Measurements from ENCODE around the gene G0S2. TPM values are rescaled to one million over a fixed set of nuclear protein-coding genes. Genes with fewer than 3 reads are reported as not detected.

The G0S2 gene
- total RNA-seq, 6 experiments from 2014 or later: 1.7 to 2.6 (median 1.9) TPM

DNA sequence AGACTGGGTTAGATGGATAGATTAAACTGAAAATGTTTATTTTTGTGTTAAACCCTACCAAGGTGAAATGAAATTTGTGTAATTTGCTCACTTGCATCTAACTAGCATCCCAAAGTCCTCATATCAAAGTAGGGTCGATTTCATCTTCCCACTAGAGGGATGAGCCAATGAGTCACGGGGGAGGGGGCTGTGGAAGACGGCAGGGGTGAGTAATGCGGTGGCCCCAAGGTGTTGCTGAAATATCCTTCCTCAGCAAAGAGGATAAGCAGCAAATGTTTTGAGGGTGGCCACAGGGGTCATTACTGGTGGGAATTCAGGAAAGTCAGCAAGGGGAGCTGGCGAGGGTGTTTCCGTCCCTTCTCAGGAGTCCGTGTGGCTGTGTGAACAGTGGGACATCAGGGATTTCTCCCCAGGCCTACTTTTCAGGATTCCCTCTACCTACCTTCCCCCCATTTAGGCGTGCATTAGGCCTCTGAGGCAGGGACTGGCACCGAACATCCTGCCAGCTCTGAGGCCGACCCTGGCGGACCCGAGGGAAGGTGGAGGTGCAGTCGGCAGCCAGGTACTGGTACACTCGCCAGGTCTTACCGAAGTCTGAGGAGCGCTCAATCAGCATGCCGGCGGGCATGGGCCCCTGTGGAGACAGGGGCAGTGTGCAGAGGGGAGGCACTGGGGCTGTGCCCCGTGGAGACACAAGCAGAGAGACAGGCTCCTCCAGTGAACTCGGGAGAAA, 41.0 kb upstream of the G0S2 start:
- peaks cover 30% of the 10 kb centered on the region for H3K4me1 Mint-ChIP-seq (ENCODE audit: low read depth)
- no peak for DNase-seq
- H3K36me3 Mint-ChIP-seq (ENCODE audit: low read depth): peaks cover 4% of the 10 kb centered on the region; the same call in 1 of the 2 replicates
- H3K27me3 Mint-ChIP-seq (ENCODE audit: insufficient read depth): peaks cover 5% of the 10 kb centered on the region
- no peaks in the 10 kb centered on the region for H3K9me3 Mint-ChIP-seq
- H3K27ac Mint-ChIP-seq: no peak overlapping the region
- TF ChIP-seq, protein P1, sequence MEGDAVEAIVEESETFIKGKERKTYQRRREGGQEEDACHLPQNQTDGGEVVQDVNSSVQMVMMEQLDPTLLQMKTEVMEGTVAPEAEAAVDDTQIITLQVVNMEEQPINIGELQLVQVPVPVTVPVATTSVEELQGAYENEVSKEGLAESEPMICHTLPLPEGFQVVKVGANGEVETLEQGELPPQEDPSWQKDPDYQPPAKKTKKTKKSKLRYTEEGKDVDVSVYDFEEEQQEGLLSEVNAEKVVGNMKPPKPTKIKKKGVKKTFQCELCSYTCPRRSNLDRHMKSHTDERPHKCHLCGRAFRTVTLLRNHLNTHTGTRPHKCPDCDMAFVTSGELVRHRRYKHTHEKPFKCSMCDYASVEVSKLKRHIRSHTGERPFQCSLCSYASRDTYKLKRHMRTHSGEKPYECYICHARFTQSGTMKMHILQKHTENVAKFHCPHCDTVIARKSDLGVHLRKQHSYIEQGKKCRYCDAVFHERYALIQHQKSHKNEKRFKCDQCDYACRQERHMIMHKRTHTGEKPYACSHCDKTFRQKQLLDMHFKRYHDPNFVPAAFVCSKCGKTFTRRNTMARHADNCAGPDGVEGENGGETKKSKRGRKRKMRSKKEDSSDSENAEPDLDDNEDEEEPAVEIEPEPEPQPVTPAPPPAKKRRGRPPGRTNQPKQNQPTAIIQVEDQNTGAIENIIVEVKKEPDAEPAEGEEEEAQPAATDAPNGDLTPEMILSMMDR (IDR thresholded peaks at IDR 0.05): no peak
- no peak overlapping the region for H3K4me3 Mint-ChIP-seq

GRCh38 chr1:209635850-209636249, 39.4 kb upstream of the G0S2 start:
- no peaks in the 10 kb centered on the region for H3K9me3 Mint-ChIP-seq
- H3K4me1 Mint-ChIP-seq (ENCODE audit: low read depth): peaks cover 30% of the 10 kb centered on the region
- H3K27me3 Mint-ChIP-seq (ENCODE audit: insufficient read depth): peaks cover 5% of the 10 kb centered on the region
- TF ChIP-seq, protein P1 (IDR thresholded peaks at IDR 0.05): no peak
- H3K36me3 Mint-ChIP-seq (ENCODE audit: low read depth): peaks cover 4% of the 10 kb centered on the region; the same call in 1 of the 2 replicates
- H3K4me3 Mint-ChIP-seq: no peak overlapping the region
- DNase-seq: no peak
- no peak overlapping the region for H3K27ac Mint-ChIP-seq

- Mint-ChIP-seq H3K4me1 (ENCODE audit: low read depth) (peaks cover 25% of the 10 kb centered on the region), H3K36me3 (ENCODE audit: low read depth) (no peaks in the 10 kb centered on the region), H3K27me3 (ENCODE audit: insufficient read depth) (peaks cover 7% of the 10 kb centered on the region), H3K4me3 (no peak overlapping the region), H3K9me3 (no peaks in the 10 kb centered on the region), H3K27ac (no peak overlapping the region)
- TF ChIP-seq, protein P1 (IDR thresholded peaks at IDR 0.05): no peak
- no peak for DNase-seq
These were observed 33.4 kb upstream of the G0S2 start for GRCh38 chr1:209641832-209642172.

DNA sequence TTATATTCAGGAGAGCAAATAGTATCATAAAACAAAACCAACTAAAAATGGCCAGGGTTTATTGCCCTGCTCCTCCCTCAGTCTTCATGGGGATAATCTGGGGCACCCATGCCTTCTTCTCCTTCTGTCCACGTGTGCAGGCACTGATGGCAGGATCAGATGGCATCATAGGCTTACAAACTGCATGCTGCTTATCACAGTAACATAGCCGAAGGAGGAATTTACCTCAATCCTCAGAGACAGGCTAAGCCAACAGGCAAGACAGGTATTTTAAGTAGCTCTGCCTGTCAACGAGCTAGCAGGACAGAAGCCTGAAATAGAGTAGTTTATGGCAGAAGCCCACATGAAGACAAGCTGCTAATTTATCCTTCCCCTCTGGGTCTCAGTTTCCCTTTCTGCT, 32.4 kb upstream of the G0S2 start:
- H3K27ac Mint-ChIP-seq: no peak overlapping the region

GRCh38 chr1:209643285-209644020, 31.8 kb upstream of the G0S2 start:
- Mint-ChIP-seq H3K36me3 (ENCODE audit: low read depth) (no peaks in the 10 kb centered on the region), H3K27ac (no peak overlapping the region), H3K4me1 (ENCODE audit: low read depth) (peaks cover 41% of the 10 kb centered on the region), H3K4me3 (no peak overlapping the region), H3K9me3 (no peaks in the 10 kb centered on the region), H3K27me3 (ENCODE audit: insufficient read depth) (peaks cover 2% of the 10 kb centered on the region; the same call in 1 of the 2 replicates)
- TF ChIP-seq, protein P1 (IDR thresholded peaks at IDR 0.05): no peak
- DNase-seq: no peak

More for the DNA sequence above, 32.4 kb upstream of the G0S2 start:
- peaks cover 35% of the 10 kb centered on the region for H3K4me1 Mint-ChIP-seq (ENCODE audit: low read depth)
- TF ChIP-seq, protein P1 (IDR thresholded peaks at IDR 0.05): no peak
- DNase-seq: no peak
- H3K36me3 Mint-ChIP-seq (ENCODE audit: low read depth): no peaks in the 10 kb centered on the region
- peaks cover 2% of the 10 kb centered on the region; the same call in 1 of the 2 replicates for H3K27me3 Mint-ChIP-seq (ENCODE audit: insufficient read depth)
- no peaks in the 10 kb centered on the region for H3K9me3 Mint-ChIP-seq
- no peak overlapping the region for H3K4me3 Mint-ChIP-seq

Data from HFFc6 (cell line).